BE2C (cell line): ENCODE data around the gene TSPAN9.

ENCODE experiments used
- DNase-seq: peaks from one replicate; pipeline ENCODE4 v3.0.0-alpha.2; 2020
- H3K27me3 ChIP-seq: fragments of 250-450 bp; sonication (Bioruptor Pico); 2 replicates; pipeline ENCODE4 v1.5.1; 2020; ENCODE audit warnings: mild to moderate bottlenecking
- H3K36me3 ChIP-seq: fragments of 250-450 bp; sonication (Bioruptor Pico); 2 replicates; pipeline ENCODE4 v1.5.1; 2020; ENCODE audit warnings: mild to moderate bottlenecking
- H3K4me1 ChIP-seq: fragments of 250-450 bp; sonication (Bioruptor Pico); 2 replicates; pipeline ENCODE4 v1.5.1; 2020
- H3K4me3 ChIP-seq: 2 replicates; pipeline ENCODE4 v1.5.1; 2011; ENCODE audit warnings: low read depth, low read length
- H3K9me3 ChIP-seq: fragments of 250-450 bp; sonication (Bioruptor Pico); 2 replicates; pipeline ENCODE4 v1.5.1; 2020
- TF ChIP-seq, protein P1 (sequence below): IDR thresholded peaks from 2 replicates; pipeline ENCODE4 v1.5.1; 2012; ENCODE audit warnings: mild to moderate bottlenecking, low read depth, low read length

The TSPAN9 gene

DNA sequence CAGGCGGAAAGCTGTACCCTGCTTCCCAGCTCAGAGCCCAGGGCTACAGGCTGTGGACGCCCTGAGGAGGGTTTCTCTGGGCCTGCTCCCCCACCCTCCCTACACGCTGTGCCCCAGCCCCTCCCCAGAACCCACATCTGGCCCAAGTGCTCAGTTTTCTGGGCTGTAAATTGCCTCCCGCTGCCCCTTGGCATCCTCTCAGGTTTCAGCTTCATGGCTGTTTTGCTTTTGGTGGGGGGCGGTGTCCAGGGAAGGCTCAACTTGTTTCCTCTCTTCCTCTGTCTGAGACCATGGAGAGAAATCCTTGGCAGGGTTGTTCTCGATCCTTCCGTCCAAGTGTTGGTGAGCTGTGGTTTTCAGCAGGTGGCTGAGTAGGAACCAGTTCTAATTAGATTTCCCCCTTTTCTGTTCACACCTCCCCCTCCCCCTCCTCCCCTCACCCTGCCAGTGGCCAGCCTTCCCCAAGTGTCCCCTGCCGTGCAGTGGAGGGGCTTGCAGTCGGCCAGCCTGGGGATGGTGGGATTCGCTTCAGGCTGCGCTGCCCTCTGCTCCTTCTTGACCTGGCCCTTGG lies 61.8 kb downstream of the TSPAN9 start:
- Histone ChIP-seq H3K4me1 (peaks cover 7% of the 10 kb centered on the region; the same call in 1 of the 2 replicates), H3K4me3 (no peak overlapping the region), H3K27me3 (no peaks in the 10 kb centered on the region), H3K36me3 (no peaks in the 10 kb centered on the region), H3K9me3 (no peaks in the 10 kb centered on the region)
- DNase-seq: no peak
- TF ChIP-seq, protein P1, sequence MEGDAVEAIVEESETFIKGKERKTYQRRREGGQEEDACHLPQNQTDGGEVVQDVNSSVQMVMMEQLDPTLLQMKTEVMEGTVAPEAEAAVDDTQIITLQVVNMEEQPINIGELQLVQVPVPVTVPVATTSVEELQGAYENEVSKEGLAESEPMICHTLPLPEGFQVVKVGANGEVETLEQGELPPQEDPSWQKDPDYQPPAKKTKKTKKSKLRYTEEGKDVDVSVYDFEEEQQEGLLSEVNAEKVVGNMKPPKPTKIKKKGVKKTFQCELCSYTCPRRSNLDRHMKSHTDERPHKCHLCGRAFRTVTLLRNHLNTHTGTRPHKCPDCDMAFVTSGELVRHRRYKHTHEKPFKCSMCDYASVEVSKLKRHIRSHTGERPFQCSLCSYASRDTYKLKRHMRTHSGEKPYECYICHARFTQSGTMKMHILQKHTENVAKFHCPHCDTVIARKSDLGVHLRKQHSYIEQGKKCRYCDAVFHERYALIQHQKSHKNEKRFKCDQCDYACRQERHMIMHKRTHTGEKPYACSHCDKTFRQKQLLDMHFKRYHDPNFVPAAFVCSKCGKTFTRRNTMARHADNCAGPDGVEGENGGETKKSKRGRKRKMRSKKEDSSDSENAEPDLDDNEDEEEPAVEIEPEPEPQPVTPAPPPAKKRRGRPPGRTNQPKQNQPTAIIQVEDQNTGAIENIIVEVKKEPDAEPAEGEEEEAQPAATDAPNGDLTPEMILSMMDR: no peak

DNA sequence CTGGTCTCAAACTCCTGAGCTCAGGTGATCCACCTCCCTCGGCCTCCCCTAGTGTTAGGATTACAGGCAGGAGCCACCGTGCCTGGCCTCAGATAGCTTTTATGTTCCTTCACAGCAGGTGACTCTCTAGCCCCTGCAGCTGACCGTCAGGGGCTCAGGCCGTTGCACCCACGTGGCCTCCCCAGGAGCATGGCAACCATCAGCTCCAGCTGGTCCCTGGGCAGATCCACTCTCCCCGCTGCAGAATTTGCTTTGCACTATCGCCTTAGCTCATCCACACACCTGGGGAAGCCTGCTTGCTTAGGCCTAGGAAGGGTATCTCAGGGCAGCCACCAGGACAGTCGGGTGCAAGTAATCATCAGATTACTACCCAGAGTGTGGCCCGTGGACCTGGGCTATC lies 62.6 kb downstream of the TSPAN9 start:
- no peak overlapping the region for H3K4me3 ChIP-seq
- H3K27me3 ChIP-seq: no peaks in the 10 kb centered on the region
- H3K9me3 ChIP-seq: no peaks in the 10 kb centered on the region
- peaks cover 7% of the 10 kb centered on the region; the same call in 1 of the 2 replicates for H3K4me1 ChIP-seq
- no peak for DNase-seq
- TF ChIP-seq, protein P1: no peak
- no peaks in the 10 kb centered on the region for H3K36me3 ChIP-seq

DNA sequence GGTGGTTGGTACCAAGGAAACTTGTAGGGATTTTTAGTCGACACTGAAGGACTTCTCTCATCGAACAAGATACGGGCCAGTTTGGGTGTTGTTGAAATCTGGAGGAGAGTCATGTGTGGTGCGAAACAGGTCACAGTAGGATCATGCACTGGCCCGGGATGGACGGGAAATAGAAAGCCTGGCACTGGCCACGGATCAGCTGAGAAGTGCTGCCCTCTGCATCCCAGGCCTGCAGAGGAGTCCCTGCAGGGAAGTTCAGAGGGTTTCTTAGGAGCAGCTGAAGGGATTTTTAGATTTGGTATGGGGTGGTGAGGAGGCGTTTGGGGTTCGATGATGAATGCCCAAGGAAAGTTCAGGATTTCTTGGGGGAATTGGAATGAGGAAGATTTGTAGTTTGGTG lies 63.1 kb downstream of the TSPAN9 start:
- Histone ChIP-seq H3K9me3 (no peaks in the 10 kb centered on the region), H3K36me3 (no peaks in the 10 kb centered on the region), H3K4me3 (no peak overlapping the region), H3K27me3 (no peaks in the 10 kb centered on the region), H3K4me1 (peaks cover 7% of the 10 kb centered on the region; the same call in 1 of the 2 replicates)
- TF ChIP-seq, protein P1: no peak
- no peak for DNase-seq

DNA sequence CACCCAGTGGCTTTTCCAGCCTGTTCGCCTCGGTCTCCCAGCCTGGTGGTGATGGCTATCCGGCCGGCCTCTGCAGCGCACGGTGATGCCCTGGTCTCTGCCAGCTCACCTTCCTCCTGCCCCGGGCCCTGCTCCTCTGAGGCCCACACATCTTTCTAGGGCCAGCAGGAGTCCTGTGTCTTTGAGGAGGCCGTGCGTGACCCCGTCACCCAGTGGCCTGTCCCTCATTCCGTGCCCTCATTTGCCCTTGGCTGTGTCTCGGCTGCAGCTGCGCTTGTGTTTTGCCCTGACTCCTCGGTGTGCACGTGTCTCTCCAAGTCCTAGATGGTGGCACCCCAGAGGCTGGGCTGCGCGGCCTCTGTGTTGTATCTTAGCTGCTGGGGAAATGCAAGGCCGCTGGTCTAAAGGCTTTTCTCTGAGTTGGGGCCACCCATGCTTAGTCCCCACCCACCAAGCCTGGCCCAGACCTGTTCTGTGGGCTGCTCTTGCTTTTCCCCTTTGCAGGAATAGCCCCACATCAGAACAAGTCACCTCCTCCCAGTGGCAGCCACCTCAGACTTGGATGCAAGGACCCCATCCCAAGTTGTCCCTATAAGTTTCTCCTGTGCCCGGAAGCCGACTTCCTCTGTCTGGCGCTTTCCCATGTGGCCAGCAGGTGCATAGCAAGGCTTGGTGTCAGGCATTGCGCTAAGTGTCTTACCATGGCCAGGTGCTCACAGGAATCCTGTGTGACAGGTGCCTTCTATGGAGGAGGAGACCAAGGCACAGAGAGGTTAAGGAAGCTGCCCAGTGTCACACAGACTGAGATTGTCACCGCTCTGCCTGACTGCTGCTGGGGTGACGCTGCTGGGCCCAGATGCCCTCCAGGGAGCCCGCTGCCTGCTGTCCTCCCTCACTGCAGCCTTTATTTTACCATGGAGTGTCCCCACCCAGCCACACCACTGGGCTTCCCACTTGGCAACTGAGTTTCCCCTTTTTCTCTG lies 64.5 kb downstream of the TSPAN9 start:
- TF ChIP-seq, protein P1: no peak
- H3K27me3 ChIP-seq: no peaks in the 10 kb centered on the region
- H3K4me3 ChIP-seq: no peak overlapping the region
- peaks cover 7% of the 10 kb centered on the region; the same call in 1 of the 2 replicates for H3K4me1 ChIP-seq
- no peak for DNase-seq
- H3K9me3 ChIP-seq: no peaks in the 10 kb centered on the region
- H3K36me3 ChIP-seq: no peaks in the 10 kb centered on the region

DNA sequence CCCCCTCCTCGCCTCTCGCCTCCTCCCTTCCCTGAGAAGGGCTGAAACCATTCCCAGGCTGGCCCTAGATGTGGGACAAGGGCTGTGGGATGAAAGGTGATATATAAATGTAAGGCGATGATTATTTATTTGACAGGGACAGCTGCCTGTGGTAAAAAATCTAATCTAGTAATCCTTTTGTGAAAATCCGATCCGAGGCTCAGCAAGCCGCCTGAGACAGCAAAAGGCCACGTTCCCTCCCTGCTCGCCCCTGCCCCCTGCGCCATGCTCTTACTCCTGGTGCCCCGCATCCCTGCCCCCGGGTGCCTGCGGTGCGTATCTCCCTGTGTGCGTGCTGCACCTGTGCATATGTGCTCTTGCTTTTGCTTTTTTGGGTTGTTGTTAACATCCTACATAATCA lies 65.2 kb downstream of the TSPAN9 start:
- DNase-seq: no peak
- no peaks in the 10 kb centered on the region for H3K9me3 ChIP-seq
- no peaks in the 10 kb centered on the region for H3K27me3 ChIP-seq
- H3K4me3 ChIP-seq: no peak overlapping the region
- H3K36me3 ChIP-seq: no peaks in the 10 kb centered on the region
- TF ChIP-seq, protein P1: no peak
- peaks cover 3% of the 10 kb centered on the region; the same call in 1 of the 2 replicates for H3K4me1 ChIP-seq

DNA sequence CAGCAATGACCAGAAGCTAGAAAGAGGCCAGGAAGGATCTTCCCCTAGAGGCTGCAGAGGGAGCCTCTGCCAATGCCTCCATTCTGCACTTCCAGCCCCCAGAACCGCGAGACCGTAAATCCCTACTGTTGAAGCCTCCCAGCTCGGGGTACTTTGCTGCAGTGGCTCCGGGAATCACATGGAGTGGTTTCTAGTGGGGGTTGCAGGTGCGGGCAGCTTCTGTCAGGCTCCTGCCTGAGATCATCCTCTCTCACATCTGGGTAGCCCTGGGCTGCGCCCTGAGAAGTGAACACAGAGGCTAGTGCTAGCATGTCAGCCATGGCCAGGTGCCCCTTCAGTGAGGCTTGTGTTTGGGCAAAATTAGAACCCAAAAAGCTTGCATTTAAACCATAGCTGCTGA lies 67.3 kb downstream of the TSPAN9 start:
- no peaks in the 10 kb centered on the region for H3K36me3 ChIP-seq
- TF ChIP-seq, protein P1: no peak
- no peak overlapping the region for H3K4me3 ChIP-seq
- H3K27me3 ChIP-seq: no peaks in the 10 kb centered on the region
- DNase-seq: no peak
- H3K9me3 ChIP-seq: no peaks in the 10 kb centered on the region
- H3K4me1 ChIP-seq: peaks cover 4% of the 10 kb centered on the region; the same call in 1 of the 2 replicates
